ENCODE results near the gene FERMT3.

Gene FERMT3

DNA sequence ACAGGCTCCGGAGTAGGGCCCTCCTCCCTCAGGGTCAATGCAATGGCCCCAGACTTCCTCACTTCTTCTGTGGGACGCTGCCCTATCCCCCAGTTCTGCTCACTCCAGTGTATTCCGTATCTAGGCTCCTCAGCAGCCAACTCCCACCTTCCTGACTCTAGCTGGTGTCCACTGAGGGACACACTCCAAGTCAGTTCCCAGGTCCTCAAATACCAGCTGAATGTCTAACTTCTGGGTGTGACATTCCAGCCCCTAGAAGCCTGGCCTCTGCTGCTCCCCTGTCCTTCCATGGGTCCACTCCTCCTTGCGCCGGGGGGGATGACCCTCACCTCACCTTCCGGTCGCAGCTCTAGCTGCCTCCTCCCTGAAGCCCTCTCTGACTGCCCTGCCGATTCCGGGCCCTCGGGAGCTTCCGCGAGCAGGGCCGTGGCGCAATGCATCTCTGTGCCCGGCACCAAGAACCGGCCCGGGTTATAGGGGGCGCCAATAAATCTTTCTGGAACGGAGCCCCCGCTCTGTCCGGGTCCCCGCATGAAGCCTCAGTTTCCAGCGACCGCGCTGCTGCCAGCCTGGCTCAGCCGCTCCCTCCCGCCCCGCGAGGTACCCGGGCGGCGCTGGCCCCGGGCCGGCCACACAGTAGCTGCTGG, 62.5 kb downstream of the FERMT3 start:
- no peak for DNase-seq
- no peaks in the 10 kb centered on the region for H3K9me3 ChIP-seq
- TF ChIP-seq, protein P1, sequence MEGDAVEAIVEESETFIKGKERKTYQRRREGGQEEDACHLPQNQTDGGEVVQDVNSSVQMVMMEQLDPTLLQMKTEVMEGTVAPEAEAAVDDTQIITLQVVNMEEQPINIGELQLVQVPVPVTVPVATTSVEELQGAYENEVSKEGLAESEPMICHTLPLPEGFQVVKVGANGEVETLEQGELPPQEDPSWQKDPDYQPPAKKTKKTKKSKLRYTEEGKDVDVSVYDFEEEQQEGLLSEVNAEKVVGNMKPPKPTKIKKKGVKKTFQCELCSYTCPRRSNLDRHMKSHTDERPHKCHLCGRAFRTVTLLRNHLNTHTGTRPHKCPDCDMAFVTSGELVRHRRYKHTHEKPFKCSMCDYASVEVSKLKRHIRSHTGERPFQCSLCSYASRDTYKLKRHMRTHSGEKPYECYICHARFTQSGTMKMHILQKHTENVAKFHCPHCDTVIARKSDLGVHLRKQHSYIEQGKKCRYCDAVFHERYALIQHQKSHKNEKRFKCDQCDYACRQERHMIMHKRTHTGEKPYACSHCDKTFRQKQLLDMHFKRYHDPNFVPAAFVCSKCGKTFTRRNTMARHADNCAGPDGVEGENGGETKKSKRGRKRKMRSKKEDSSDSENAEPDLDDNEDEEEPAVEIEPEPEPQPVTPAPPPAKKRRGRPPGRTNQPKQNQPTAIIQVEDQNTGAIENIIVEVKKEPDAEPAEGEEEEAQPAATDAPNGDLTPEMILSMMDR (IDR thresholded peaks at IDR 0.05; ENCODE audit: low read depth, low read length), result no peak
- H3K4me1 ChIP-seq, result peaks cover 8% of the 10 kb centered on the region
- H3K36me3 ChIP-seq, result peaks cover 3% of the 10 kb centered on the region; the same call in 1 of the 2 replicates
- peak overlapping the region; percentile 59 for H3K4me3 ChIP-seq (ENCODE audit: low read depth, low read length)
- no peaks in the 10 kb centered on the region for H3K27me3 ChIP-seq

DNA sequence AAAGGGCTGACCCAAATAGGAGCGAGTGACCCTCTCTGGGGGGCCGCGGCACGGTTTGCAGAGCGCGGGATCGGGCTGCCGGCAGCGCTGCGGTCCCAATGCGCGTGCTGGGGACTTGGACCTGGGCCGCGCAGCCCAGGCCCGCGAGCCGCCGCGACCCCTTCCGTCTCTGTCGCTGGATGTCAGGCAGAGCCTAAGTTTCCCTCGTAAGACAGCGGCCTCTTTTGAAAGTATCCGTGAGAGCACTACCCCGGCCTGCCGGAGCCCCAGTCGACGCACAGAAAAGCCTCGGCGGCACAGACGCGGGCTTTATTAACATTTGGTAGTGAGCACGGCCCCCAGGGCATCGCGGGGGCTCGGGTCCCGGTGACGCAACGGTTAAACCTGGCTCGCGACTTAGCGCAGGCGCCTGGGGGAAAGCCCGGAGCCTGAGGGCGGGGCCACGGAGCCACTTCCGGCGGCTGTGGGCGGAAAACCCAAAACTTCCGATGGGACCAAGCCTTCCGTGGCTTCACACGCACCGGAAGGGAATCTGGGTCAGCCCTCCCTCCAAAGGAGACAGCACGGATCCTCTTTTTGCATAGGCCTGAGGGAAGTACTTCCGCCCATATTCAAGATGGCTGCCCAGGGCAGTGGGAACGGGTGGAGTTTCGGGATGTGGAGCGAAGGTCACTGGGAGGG, 63.2 kb downstream of the FERMT3 start:
- H3K4me1 ChIP-seq, result peaks cover 5% of the 10 kb centered on the region
- TF ChIP-seq, protein P1 (IDR thresholded peaks at IDR 0.05; ENCODE audit: low read depth, low read length), result no peak
- H3K36me3 ChIP-seq, result peaks cover 3% of the 10 kb centered on the region; the same call in 1 of the 2 replicates
- no peaks in the 10 kb centered on the region for H3K27me3 ChIP-seq
- peak overlapping the region; percentile 77 for H3K4me3 ChIP-seq (ENCODE audit: low read depth, low read length)
- DNase-seq, result peak; percentile 92
- no peaks in the 10 kb centered on the region for H3K9me3 ChIP-seq
